Lung (tissue), 12 donors: ENCODE results near the gene NLRP12. TPM values are rescaled to one million over a fixed set of nuclear protein-coding genes. Genes with fewer than 3 reads are reported as not detected.
"Not testable (repeated sequence)": the region's sequence is repeated elsewhere in the genome, so short reads cannot be mapped to it uniquely, and the experiment has no call there.

ENCODE experiments used
- ATAC-seq: fragments of 200-7000 bp; cut with Tn5 transposase; one replicate; pipeline ENCODE4 v1.9.1; 2020; ENCODE audit warnings: moderate number of reproducible peaks; ENCODE audit not compliant: insufficient read depth, low FRiP score
- DNase-seq, 3 donors: peaks; one replicate each; pipeline ENCODE4 v3.0.0-alpha.2; 2013 to 2017
- H3K27ac ChIP-seq, 2 donors: one replicate each; pipeline ENCODE4 v1.5.1; 2013; ENCODE audit warnings: mild to moderate bottlenecking in 2 of 2, moderate library complexity in 2 of 2, control low read depth in 1 of 2, inconsistent platforms in 1 of 2, low read depth in 1 of 2, low read length in 1 of 2
- H3K27me3 ChIP-seq, 3 donors: one replicate each; pipeline ENCODE4 v1.5.1; 2013; ENCODE audit warnings: low read length in 2 of 3; ENCODE audit not compliant: control insufficient read depth in 3 of 3, insufficient read depth in 3 of 3
- H3K36me3 ChIP-seq, 4 donors: one replicate each; pipeline ENCODE4 v1.5.1; 2013; ENCODE audit warnings: low read length in 4 of 4, mild to moderate bottlenecking in 1 of 4, moderate library complexity in 1 of 4; ENCODE audit not compliant: control insufficient read depth in 4 of 4, insufficient read depth in 4 of 4
- H3K4me1 ChIP-seq, 5 donors: one replicate each; pipeline ENCODE4 v1.5.1; 2013; ENCODE audit warnings: low read length in 5 of 5, mild to moderate bottlenecking in 2 of 5, moderate library complexity in 1 of 5; ENCODE audit not compliant: control insufficient read depth in 5 of 5, insufficient read depth in 5 of 5
- H3K4me3 ChIP-seq: one replicate; pipeline ENCODE4 v1.5.1; 2013; ENCODE audit warnings: mild to moderate bottlenecking, control low read depth, moderate library complexity
- H3K9ac ChIP-seq, 2 donors: one replicate each; pipeline ENCODE4 v1.5.1; 2013; ENCODE audit warnings: low read length in 2 of 2, control low read depth in 1 of 2; ENCODE audit not compliant: insufficient read depth in 1 of 2
- H3K9me3 ChIP-seq, 4 donors: one replicate each; pipeline ENCODE4 v1.5.1; 2013; ENCODE audit warnings: low read length in 3 of 4, mild to moderate bottlenecking in 1 of 4, moderate library complexity in 1 of 4; ENCODE audit not compliant: control insufficient read depth in 4 of 4, insufficient read depth in 3 of 4
- CTCF ChIP-seq: IDR thresholded peaks from 2 replicates; pipeline ENCODE4 v1.5.1; 2012; ENCODE audit warnings: mild to moderate bottlenecking; ENCODE audit errors: control extremely low read depth, extremely low read depth
- WGBS, 2 donors: extraction: QIAGEN DNeasy Blood & Tissue Kit; methylation state at CpG; one replicate each; pipeline ENCODE4 v1.1.7; 2013; 5-methylcytosine and 5-hydroxymethylcytosine counted together
- polyA plus RNA-seq, 2 donors: library from polyadenylated mRNA; stranded (reverse); fragments of 200-250 nt; gene quantifications; one replicate each; pipeline ENCODE4 v1.2.1, GENCODE V29; 2013
- total RNA-seq, 2 donors: library from RNA; depleted of rRNA in 1 of 2; stranded (reverse); fragments of >200 nt in 1 of 2; gene quantifications; one replicate each; pipeline ENCODE4 v1.2.1, GENCODE V29; 2014 to 2021
- donor health status: control.
- donor health status: control.
- donor health status: Bipolar disorder and iron deficiency.
- donor health status: healthy.
- donor health status: DM: yes; HTN: yes; CAD: no.

The NLRP12 gene
- total and polyA plus RNA-seq, 4 donors, result 1.1 to 11.5 (median 5.8) TPM

- 12 to 23% methylated on average over 5 of the region's 5 CpGs for WGBS, 2 donors
- Histone ChIP-seq H3K9me3 (no peaks in the 10 kb centered on the region), H3K9ac (no peak overlapping the region), H3K27me3 (peaks cover 0 to 2% (median 0%) of the 10 kb centered on the region in 3 donors), H3K4me3 (no peak overlapping the region), H3K36me3 (peaks cover 10 to 20% (median 16%) of the 10 kb centered on the region in 4 donors), H3K4me1 (peaks cover 0 to 21% (median 11%) of the 10 kb centered on the region in 5 donors), H3K27ac (peak overlapping the region in 1 of 2 donors; percentile 85)
- no peak for TF ChIP-seq CTCF
- ATAC-seq (no peak), DNase-seq (peak in 1 of 3 donors; percentile 30)
Measured at GRCh38 chr19:53870485-53870844, 46.4 kb upstream of the NLRP12 start.

- H3K4me3 ChIP-seq, result peak overlapping the region; percentile 71
- H3K9me3 ChIP-seq, H3K27me3 ChIP-seq, DNase-seq, ATAC-seq: not testable (repeated sequence)
- peak overlapping the region; percentile 97 to 98 for H3K27ac ChIP-seq
- H3K9ac ChIP-seq, result peak overlapping the region in 1 of 2 donors; percentile 56
- peaks cover 0 to 21% (median 11%) of the 10 kb centered on the region in 5 donors for H3K4me1 ChIP-seq
- H3K36me3 ChIP-seq, result peaks cover 10 to 19% (median 16%) of the 10 kb centered on the region in 4 donors
- WGBS, 2 donors, result 1 to 9% methylated on average over 16 to 24 of the region's 24 CpGs
Measured at GRCh38 chr19:53869805-53870484, 45.8 kb upstream of the NLRP12 start.

- ATAC-seq (peak; percentile 56), DNase-seq (peak; percentile 94 to 95 (median 95))
- Histone ChIP-seq H3K4me1 (peaks cover 0 to 20% (median 11%) of the 10 kb centered on the region in 5 donors), H3K9me3 (no peaks in the 10 kb centered on the region), H3K9ac (peak overlapping the region; percentile 56 to 91), H3K27me3 (peaks cover 0 to 2% (median 0%) of the 10 kb centered on the region in 3 donors), H3K36me3 (peaks cover 5 to 14% (median 10%) of the 10 kb centered on the region in 4 donors), H3K27ac (peak overlapping the region; percentile 97 to 98), H3K4me3 (peak overlapping the region; percentile 71)
- WGBS, 2 donors, result 0% methylated on average over 58 to 75 of the region's 75 CpGs
- TF ChIP-seq CTCF, result no peak
Measured at GRCh38 chr19:53868892-53869804, 45.0 kb upstream of the NLRP12 start.
